NB4 (cell line): ENCODE measurements around the gene SEPTIN11.

Source experiments
- CTCF ChIP-seq: IDR thresholded peaks from one replicate; pipeline ENCODE4 v1.5.1; 2012; ENCODE audit warnings: low read depth, low read length
- MAX ChIP-seq: IDR thresholded peaks from 2 replicates; pipeline ENCODE4 v1.6.1; 2011; ENCODE audit warnings: low read depth, low read length
- MYC ChIP-seq: IDR thresholded peaks from 2 replicates; pipeline ENCODE4 v1.6.1; 2011; ENCODE audit warnings: low read depth, low read length
- POLR2A ChIP-seq: IDR thresholded peaks from 2 replicates; pipeline ENCODE4 v1.6.1; 2011; ENCODE audit warnings: mild to moderate bottlenecking; ENCODE audit not compliant: insufficient read length; ENCODE audit errors: extremely low read depth

GRCh38 chr4:76963131-76963750 is 13.7 kb downstream of the SEPTIN11 start:
- TF ChIP-seq CTCF, result no peak
- TF ChIP-seq MYC, result no peak
- no peak for TF ChIP-seq POLR2A
- TF ChIP-seq MAX, result no peak
